ENCODE results near the gene UPB1. TPM values are rescaled to one million over a fixed set of nuclear protein-coding genes. Genes with fewer than 3 reads are reported as not detected.

UPB1 gene
- total and polyA plus RNA-seq, 12 donors = 0.11 to 2.2 (median 0.34) TPM; not detected in 1

- WGBS, 4 donors = 28 to 64% (median 51%) methylated on average over 1 of the region's 1 CpG
- TF ChIP-seq POLR2A (IDR thresholded peaks at IDR 0.05) = no peak
- TF ChIP-seq CTCF (IDR thresholded peaks at IDR 0.05) = no peak
- DNase-seq = no peak
- Histone ChIP-seq H3K36me3 (replicated peaks in 1 of 2) (no peaks in the 10 kb centered on the region), H3K4me3 (no peak overlapping the region), H3K9me3 (replicated peaks in 1 of 3) (no peaks in the 10 kb centered on the region), H3K27ac (no peak overlapping the region), H3K4me1 (replicated peaks in 1 of 2) (peaks cover 0 to 11% of the 10 kb centered on the region in 2 donors), H3K27me3 (no peaks in the 10 kb centered on the region)
- intact Hi-C loops (cut with DNase I) = no loop called here
Measured at GRCh38 chr22:24481641-24482040, 13.5 kb upstream of the UPB1 start.

- no peak for DNase-seq
- TF ChIP-seq CTCF (IDR thresholded peaks at IDR 0.05) = no peak
- no peak for TF ChIP-seq POLR2A (IDR thresholded peaks at IDR 0.05)
Measured at GRCh38 chr22:24482575-24482974, 12.6 kb upstream of the UPB1 start.

GRCh38 chr22:24482998-24483397, 12.1 kb upstream of the UPB1 start:
- H3K36me3 ChIP-seq (replicated peaks in 1 of 2) = no peaks in the 10 kb centered on the region
- peaks cover 0 to 11% of the 10 kb centered on the region in 2 donors for H3K4me1 ChIP-seq (replicated peaks in 1 of 2)
- H3K27me3 ChIP-seq = no peaks in the 10 kb centered on the region
- H3K4me3 ChIP-seq = no peak overlapping the region
- TF ChIP-seq POLR2A (IDR thresholded peaks at IDR 0.05) (no peak), CTCF (IDR thresholded peaks at IDR 0.05) (no peak)
- intact Hi-C loops (cut with DNase I) = no loop called here
- 73 to 88% (median 76%) methylated on average over 2 of the region's 2 CpGs for WGBS, 4 donors
- no peak for DNase-seq
- no peak overlapping the region for H3K27ac ChIP-seq
- no peaks in the 10 kb centered on the region for H3K9me3 ChIP-seq (replicated peaks in 1 of 3)

More at GRCh38 chr22:24482575-24482974, 12.6 kb upstream of the UPB1 start:
- 51 to 58% (median 54%) methylated on average over 3 of the region's 3 CpGs for WGBS, 4 donors
- no peak overlapping the region for H3K4me3 ChIP-seq
- peak overlapping the region in 1 of 5 donors; percentile 18 for H3K27ac ChIP-seq
- peaks cover 0 to 11% of the 10 kb centered on the region in 2 donors for H3K4me1 ChIP-seq (replicated peaks in 1 of 2)
- intact Hi-C loops (cut with DNase I) = no loop called here
- H3K36me3 ChIP-seq (replicated peaks in 1 of 2) = no peaks in the 10 kb centered on the region
- no peaks in the 10 kb centered on the region for H3K9me3 ChIP-seq (replicated peaks in 1 of 3)
- no peaks in the 10 kb centered on the region for H3K27me3 ChIP-seq

GRCh38 chr22:24483976-24484545, 11.1 kb upstream of the UPB1 start:
- intact Hi-C loops (cut with DNase I) = no loop called here
- peaks cover 0 to 11% of the 10 kb centered on the region in 2 donors for H3K4me1 ChIP-seq (replicated peaks in 1 of 2)
- DNase-seq = no peak
- no peaks in the 10 kb centered on the region for H3K9me3 ChIP-seq (replicated peaks in 1 of 3)
- 66 to 70% (median 67%) methylated on average over 5 of the region's 5 CpGs for WGBS, 4 donors
- TF ChIP-seq CTCF (IDR thresholded peaks at IDR 0.05) (no peak), POLR2A (IDR thresholded peaks at IDR 0.05) (no peak)
- H3K27me3 ChIP-seq = no peaks in the 10 kb centered on the region
- no peak overlapping the region for H3K27ac ChIP-seq
- no peak overlapping the region for H3K4me3 ChIP-seq
- H3K36me3 ChIP-seq (replicated peaks in 1 of 2) = no peaks in the 10 kb centered on the region

Data from adrenal gland (tissue), 12 donors.